K562 treated with DMSO at 1 percent for 12 hours (cell line): ENCODE data around the gene PLD5. TPM values are rescaled to one million over a fixed set of nuclear protein-coding genes. Genes with fewer than 3 reads are reported as not detected.

ENCODE experiments used
- total RNA-seq: library from RNA; unstranded; fragments of 300-600 nt; gene quantifications from 2 replicates; pipeline ENCODE4 v1.2.3, GENCODE V29; 2022; ENCODE audit not compliant: insufficient read depth

Gene PLD5
- not detected in 2 replicates for total RNA-seq

GRCh38 chr1:242524571-242525359, at the start of gene PLD5:
TSS of gene PLD5 (minus strand) at chr1:242524697.

